Activated naive CD4-positive, alpha-beta T cell treated with anti-CD3 and anti-CD28 coated beads, Interleukin-2, amount 10 ng/mL, durations not matched to agents 5 hours and 36 hours (primary cell): Measurements from ENCODE around the gene VAMP3. TPM values are rescaled to one million over a fixed set of nuclear protein-coding genes. Genes with fewer than 3 reads are reported as not detected.

ENCODE experiments used
- total RNA-seq, 2 experiments: library from RNA; stranded (reverse); gene quantifications; one replicate each; pipeline ENCODE4 v1.2.3, GENCODE V29; 2021

VAMP3 gene
- 10 to 100 TPM; 34.8 to 38.4 TPM for total RNA-seq

GRCh38 chr1:7770997-7771822 is at the start of gene VAMP3:
TSS of gene VAMP3 (plus strand) at chr1:7771296. CDS start at chr1:7771384, 88 bp downstream.

GRCh38 chr1:7783826-7784491 is 12.9 kb downstream of the VAMP3 start, which contains the start of gene PER3:
TSS of gene PER3 (plus strand) at chr1:7784291. CDS start at chr1:7784878, 587 bp downstream.

Other genes with a start within 250 kb of the VAMP3 start
- gene PER3, start 13.0 kb downstream of the VAMP3 start, total RNA-seq = 1 to 10 TPM; 1.5 TPM
- gene UTS2, start 81.8 kb downstream of the VAMP3 start, total RNA-seq = not detected
- under 1 TPM; 0.45 to 0.75 TPM for gene TNFRSF9, start 169.5 kb downstream of the VAMP3 start, total RNA-seq
- 100 to 1,000 TPM; 218 to 222 TPM for gene PARK7, start 190.4 kb downstream of the VAMP3 start, total RNA-seq